NCI-H2196 treated with DMSO at 0.1 percent for 48 hours (cell line): ENCODE results near the gene RDX.
"Not testable (repeated sequence)": the region's sequence is repeated elsewhere in the genome, so short reads cannot be mapped to it uniquely, and the experiment has no call there.

ENCODE experiments used
- DNase-seq: peaks from one replicate; lab custom pipeline; 2025; ENCODE audit not compliant: unreplicated experiment; lab: John Stamatoyannopoulos, UW

Gene RDX

DNA sequence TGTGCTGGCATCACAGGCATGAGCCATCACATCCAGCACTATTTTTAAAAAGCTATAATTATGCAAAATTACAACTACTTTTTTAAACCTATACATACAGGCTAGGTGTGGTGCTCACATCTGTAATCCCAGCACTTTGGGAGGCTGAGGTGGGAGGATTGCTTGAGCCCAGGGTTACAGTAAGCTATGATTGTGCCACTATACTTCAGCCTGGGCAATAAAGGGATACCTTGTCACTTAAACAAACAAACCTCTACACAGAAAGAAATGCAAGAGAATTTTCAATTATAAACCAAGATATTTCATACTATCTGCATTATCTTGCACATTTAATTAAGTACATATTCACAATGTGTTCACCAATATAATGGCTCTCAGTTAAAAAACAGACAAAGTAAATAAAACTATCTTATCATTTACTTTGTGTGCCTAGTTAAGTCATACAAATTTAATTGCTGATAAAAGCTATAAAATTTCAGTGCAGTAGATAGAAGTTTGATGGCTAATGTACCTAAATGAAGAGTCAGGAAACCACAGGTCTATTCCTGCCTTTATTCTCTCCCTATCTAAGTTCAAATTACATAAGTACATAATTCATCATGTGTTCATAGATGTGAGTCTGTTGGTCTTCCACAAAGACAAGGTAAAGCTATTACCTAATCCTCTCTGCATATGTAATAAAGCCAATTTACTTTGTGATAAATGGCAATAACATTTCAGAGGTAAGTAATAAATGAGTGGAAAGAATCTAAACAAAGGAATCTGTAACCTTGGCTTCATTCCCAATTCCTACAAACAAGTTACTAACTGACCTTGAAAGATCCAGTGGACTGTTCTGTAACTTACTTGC is 9.0 kb upstream of the RDX start:
- DNase-seq, result peak; percentile 67

DNA sequence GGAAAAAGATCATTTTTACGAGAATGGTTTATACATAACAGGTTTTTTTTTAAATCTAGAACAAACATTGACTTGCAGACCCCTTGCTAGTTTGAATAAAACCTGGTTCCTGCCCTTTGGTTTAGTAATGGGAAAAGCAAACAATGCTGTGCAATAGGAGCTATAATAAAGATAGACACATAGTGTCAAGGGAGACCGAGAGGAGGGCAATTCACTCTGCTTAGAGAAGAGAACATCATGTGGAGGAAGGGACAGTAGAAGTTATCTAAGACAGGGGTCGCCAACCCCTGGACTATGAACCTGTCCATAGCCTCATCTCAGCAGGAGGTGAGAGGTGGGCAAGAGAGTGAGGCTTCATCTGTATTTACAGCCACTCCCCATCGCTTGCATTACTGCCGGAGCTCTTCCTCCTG is 7.0 kb upstream of the RDX start:
- DNase-seq, result no peak

DNA sequence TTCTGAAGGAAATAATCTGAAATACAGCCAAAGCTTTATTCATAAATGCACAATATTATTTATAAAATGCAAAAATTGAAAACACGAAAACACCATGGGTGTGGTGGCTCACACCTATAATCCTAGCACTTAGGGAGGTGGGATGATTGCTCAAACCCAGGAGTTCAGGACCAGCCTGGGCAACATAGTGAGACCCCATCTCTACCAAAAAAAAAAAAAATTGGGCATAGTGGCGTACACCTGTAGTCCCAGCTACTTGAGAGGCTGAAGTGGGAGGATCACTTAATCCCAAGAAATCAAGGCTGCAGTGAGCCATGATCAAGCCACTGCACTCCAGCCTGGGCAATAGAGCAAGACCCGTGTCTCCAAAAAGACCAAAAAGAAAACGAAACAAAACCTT is 5.2 kb upstream of the RDX start:
- no peak for DNase-seq

DNA sequence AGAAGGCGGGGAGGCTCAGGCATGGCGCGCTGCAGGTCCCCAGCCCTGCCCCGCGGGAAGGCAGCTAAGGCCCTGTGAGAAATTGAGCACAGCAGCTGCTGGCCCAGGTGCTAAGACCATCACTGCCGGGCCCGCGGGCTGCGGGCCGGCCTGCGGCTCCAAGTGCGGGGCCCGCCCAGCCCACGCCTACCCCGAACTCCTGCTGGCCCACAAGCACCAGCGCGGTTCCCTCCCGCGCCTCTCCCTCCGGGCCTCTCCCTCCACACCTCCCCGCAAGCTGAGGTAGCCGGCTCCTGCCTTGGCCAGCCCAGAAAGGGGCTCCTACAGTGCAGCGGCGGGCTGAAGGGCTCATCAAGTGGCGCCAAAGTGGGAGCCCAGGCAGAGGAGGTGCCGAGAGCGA is 4.6 kb upstream of the RDX start:
- DNase-seq, result no peak

DNA sequence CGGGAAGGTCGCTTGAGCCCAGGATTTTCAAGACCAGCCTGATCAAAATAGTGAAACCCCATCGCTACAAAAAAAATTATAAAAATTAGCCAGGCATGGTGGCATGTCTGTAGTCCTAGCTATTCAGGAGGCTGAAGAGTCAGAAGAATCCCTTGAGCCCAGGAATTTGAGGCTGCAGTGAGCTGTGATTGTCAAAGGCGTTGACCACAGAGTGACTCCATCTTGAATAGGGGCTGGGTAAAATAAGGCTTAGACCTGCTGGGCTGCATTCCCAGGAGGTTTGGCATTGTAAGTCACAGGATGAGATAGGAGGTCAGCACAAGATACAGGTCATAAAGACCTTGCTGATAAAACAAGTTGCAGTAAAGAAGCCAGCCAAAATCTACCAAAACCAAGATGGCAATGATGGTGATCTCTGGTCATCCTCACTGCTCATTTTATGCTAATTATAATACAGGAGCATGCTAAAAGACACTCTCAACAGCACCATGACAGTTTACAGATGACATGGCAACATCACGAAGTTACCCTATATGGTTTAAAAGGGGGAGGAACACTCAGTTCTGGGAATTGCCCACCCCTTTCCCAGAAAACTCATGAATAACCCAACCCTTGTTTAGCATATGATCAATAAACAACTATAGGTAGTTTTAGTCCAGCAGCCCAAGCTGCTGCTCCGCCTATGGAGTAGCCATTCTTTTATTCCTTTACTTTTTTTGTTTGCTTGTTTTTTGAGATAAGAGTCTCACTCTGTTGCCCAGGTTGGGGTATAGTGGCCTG is 2.8 kb upstream of the RDX start:
- DNase-seq, result no peak

DNA sequence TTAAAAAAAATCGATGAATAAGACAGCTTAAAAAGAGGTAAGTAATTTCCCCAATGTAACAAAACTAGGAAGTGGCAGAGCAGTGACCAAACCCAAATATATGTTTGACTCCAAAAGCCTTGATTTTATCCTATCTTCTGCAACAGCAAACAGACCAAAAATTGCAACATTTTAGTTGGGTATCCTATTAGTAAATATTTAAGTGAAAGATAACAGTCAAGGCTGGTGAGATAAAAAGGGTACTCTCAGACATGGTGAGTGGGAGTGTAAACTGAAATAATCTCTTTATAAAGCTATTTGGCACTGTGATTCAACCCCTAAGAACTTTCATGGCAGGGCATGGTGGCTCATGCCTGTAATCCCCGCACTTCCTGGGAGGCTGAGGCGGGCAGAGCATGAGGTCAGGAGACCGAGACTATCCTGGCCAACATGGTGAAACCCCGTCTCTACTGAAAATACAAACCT is 1.9 kb upstream of the RDX start:
- DNase-seq, result no peak

DNA sequence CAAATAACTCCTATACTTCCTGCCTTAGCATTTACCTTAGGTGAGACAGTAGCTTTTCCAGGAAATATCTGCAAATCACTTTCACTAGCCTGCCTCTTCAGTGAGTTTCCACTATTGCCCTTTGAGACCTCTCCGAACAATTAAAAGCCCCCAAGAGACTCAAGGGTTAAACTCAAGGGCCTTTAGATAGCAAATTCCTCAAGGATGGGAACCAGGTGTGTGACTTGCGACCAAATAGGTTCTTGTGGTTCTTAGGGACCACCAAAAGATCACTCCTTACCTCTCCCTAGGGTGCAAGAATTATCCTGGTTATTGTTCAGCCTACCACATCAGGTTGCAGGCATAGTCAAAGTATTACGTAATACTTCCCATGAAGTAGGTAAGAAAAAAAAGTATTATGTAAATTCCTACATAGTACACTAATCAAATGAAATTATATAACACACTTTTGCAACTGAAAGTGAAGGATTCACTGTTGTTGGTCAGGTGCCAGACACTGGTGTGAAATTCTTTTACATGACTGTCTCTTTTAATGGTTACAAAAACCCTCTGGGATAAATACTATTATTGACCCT is 1.4 kb upstream of the RDX start:
- no peak for DNase-seq

DNA sequence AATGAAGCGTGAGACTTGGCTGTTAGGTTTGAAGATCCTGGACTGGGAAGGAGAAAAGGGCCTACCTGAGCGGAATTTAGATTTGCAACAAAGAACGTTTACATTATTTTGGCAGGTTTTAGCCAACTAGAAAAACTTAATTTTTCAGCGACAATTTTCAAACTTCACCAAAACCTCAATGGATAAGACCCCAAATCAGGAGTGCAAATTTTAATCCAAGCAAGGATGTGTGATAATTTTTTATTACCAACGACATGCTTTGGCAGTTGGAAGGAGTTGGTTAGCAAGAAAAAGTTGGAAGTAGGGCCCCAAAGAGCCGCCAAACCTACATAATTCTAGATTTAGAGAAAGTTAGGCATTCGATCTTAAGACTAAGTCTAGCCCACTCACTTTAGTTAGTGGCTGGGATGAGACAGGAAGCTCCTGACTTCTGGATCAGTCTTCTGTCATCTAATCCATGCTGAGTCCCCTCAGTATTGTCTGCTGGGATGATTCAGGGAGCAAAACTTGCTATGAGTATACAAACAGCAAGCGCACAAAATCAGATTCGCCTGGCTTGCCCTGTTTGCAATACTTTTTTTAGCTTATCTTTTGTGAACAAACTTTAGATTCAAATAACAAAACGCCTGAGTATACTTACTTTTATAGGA is 787 bp upstream of the RDX start:
- no peak for DNase-seq

DNA sequence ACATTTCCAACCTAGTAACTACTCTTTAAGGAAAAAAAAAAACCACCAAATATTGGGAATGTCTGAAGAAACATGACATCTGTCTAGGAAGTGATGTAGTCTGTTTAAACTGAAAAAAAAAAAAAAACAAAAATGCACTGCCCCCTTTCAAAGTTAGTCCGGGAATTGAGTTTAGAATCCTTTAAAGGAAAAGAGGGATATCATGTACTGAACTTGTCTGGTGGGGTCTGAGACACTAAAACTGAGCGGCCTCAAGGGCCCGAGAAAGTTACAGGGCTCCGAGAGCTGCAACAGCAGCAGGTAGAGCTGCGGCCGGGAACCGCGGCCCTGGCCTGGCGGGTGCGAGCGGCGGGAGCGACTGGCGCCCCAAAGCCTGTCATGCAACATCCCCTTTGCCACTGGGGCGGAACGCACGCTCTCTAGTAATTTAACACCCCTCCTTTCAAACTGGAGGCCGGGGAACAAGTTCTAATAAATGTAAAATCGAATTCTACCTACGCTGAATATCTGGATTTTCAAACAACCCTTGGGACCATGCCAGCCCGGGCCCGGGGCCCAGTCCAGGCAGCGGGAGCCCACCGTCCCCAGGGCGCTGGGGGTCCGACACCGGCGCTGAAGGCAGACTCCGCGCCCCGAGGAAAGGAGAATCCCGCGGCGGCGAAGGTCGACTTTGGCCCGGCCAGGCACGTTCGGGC is 736 bp downstream of the RDX start:
- DNase-seq, result no peak

DNA sequence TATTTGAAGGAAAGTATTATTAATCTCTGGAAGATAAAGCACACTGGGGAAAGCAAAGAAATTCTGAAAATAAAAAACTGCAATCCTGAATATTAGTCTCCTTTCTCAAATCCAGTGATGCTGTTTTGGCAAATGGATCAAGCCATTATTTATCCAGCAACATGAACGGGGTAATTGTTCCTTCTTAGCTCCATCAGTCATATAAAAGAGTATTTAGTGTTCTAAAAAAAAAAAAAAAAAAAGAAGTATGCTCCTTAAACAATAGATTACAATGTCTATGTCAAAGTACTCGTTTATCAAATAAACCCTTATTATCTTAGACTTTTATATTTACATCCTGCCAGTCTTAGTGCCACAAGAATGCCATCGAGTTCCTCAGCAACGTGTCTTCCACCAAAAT is 1.3 kb downstream of the RDX start:
- no peak for DNase-seq

DNA sequence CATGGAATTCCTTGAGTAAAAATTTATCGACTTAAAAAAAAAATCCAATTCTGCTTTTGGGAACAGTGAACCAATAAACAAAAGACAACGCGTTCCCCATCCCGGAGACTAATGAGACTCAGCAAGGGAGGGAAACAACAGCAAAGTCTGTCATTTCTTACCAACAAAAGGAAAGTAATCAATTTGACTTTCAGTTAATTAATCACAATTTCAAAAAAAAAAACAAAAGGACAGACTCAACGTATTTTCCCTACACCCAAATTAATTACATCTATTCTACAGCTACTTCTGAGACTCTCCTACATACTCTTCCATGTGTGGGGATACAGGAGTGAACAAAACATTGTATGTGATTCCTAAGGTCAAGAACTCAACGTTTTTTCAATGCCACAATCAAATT is 1.9 kb downstream of the RDX start:
- no peak for DNase-seq

DNA sequence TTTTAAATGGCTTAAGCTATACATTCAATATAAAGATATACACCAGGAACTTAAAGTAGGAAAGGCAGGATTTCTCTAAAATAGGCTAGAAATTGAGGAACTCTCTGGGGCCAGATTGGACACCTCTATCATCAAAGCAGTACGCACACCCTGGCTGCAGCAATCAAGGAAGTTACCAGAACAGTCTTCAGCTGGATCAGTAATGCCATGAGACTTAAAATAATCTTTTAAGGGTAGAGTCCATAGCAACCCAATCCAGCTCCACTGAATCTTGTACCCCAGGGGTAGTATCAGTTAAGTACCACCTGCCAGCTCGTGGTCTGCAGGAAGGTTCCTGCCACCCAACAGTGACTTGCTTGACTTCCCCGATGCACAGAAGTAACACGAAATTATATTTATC is 3.0 kb downstream of the RDX start:
- no peak for DNase-seq

DNA sequence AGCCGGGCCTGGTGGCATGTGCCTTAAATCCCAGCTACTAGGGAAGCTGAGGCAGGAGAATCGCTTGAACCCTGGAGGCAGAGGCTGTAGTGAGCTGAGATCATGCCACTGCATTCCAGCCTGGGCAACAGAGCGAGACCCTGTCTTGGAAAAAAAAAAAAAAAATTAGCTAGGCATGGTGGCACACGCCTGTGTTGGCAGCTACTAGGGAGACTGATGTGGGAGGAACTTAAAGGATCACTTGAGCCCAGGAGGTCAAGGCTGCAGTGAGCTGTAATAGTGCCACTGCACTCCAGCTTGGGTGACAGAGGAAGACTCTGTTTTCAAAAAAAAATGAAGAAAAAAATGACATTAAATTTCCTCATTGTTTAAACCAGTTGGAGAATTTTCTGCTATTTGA is 4.3 kb downstream of the RDX start:
- DNase-seq, result not testable (repeated sequence)

DNA sequence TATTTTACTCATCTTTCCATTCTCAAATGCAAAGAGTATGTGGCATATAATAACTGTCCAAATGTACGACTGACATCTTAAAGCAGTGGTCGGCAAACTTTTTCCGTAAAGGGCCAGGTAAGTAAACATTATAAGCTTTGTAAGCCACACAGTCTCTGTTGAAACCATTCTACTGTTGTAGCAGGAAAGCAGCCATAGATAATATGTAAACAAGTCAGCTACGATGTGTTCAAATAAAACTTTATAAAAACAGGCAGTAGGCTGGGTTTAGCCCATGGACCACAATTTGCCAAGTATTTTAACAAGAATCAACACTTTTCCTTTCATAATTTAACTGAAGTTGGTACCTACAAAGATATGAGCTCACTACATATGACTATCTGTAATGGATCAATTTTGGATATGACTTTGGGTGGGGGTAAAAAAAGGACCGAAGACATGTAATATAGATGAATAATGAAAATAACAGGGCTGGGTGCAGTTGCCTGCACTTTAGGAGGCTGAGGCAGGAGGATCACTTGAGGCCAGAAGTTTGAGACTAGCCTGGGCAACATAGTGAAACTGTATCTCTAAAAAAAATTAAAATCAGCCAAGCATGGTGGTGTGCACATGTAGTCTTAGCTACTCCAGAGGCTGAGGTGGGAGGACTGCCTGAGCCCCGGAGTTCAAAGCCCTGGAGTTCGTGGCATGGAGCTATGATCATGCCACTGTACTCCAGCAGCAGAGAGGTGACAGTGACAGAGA is 5.7 kb downstream of the RDX start:
- DNase-seq, result no peak

DNA sequence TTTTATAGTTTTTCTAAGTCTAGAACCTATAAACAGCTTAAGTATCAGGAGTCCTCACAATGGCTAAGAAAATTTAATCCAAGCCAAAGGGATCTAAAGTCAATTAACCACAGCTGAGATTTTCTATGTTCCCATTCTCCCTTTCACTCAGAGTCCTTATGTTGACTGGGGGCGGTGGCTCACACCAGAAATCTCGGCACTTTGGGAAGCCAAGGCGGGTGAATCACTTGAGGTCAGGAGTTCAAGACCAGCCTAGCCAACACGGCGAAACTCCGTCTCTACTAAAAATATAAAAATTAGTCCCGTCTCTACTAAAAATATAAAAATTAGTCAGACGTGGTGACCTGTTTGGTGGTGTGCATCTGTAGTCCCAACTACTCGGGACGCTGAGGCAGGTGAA is 6.9 kb downstream of the RDX start:
- no peak for DNase-seq

DNA sequence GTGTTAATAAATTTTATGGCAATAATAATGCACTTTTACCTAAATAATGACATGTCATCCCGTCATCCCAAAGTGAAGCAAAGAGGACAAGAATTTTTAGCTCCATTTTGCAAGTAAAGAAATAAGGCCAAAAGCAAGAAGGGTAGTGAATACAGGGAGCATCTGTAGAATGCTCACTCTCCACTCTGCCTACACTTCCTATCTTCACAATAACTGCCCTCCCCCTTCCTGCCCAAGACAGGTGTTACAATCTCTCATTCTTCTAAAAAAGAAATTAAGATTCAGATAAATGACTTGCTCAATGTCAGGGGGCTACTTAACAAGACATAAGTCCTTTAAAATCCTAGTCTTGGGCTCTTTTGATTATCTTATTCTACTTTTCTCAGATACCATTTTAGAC is 8.9 kb downstream of the RDX start:
- DNase-seq, result no peak

DNA sequence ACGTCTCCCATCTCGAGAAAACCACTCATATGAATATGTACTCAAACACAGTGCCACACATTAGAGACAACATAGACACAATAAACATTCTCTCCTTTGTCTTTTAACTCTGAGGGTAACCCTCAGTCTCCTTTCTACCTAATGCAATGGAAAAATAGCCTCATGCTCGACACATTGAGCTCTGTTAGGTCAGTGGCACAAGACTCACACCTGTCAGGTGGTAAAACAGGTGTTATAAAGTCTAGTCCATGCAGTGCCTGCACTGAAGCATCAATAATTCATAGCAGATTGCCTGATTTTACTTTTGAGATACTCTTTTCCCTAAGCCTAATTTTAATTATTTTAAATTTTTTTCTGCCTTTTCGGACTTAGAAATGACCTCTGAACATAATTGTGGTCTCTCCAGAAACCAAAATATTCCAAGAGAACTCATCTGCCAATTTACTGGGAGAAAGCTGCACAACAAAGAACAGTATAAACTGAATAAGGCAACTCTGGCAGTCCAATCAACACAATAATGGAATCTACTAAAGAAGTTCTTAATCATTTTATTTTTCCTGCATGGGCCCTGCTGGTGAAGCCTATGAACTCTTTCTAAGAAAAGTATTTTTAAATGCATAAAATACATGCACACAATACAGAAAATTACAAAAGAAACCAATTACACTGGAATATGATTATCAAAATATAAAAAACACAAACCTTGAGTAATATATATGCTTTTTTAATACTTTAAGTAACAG is 9.9 kb downstream of the RDX start:
- no peak for DNase-seq

DNA sequence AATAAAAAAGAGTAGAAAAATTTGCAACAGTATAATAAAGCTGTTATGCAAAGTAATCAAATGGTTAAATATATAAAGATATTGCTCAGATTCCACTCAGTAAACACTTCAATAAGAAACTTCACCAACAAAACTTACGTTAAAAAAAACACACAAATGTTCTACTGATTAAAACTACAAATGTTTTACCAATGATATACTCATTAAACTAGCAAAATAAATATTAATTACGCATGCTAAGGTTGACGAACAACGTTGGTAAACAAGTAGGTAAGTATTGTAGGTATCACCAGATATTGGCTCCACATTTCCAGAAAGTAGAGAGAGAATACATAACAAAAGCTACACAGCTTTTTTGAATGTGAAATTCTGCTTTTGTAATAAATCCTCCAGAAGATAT is 12.6 kb downstream of the RDX start:
- no peak for DNase-seq

DNA sequence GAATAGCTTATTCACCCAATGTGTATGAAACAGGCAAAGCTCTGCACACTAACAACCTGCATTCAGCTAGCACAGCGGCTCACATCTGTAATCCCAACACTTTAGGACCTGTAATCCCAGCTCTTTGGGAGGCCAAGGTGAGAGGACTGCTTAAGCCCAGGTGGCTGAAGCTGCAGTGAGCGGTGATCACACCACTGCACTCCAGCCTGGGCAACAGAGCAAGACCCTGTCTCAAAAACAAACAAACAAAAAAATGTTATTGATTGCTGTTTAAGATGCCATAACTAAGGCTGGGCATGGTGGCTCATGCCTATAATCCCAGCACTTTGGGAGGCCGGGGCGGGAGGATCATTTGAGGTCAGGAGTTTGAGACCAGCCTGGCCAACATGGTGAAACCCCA is 15.8 kb downstream of the RDX start:
- DNase-seq, result not testable (repeated sequence)

DNA sequence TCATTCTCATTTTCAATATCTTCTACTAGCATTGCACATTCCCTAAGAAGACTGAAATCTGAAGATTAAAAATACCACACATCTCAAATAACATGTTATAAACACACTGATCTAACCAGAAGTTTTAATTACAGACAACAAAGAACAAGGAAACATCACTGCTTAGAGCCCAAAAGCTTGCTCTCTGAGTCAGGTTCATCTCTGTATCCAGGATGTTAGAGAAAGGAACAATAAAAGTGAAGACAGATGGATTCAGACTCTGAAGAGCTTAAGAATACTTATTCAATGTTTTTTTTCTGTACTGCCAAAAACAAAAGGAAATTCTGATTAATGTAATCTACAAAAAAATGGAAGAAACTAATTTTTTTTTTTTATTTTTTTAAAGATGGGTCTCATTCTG is 16.5 kb downstream of the RDX start:
- no peak for DNase-seq
